ENCODE results near the gene ZNF536.

ZNF536 gene

DNA sequence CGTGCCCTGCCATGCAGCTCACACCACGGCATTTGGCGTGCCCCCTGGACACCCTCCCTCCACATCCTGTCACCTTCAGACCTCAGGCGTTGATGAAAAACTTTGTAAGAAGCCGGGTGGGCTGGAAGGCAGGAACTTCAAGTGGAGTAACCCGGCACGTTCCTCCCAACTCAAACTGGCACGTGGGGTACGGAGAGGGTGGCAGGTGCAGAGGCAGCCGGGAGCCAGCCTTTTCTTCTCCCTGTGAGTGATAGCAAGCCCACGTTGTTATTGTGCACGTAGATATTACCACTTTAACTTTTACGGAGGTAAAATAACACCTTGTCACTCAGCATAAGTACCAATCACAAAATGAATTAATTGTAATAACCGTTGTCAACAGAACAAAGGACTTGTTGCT, 198.0 kb downstream of the ZNF536 start:
- no peak for DNase-seq

DNA sequence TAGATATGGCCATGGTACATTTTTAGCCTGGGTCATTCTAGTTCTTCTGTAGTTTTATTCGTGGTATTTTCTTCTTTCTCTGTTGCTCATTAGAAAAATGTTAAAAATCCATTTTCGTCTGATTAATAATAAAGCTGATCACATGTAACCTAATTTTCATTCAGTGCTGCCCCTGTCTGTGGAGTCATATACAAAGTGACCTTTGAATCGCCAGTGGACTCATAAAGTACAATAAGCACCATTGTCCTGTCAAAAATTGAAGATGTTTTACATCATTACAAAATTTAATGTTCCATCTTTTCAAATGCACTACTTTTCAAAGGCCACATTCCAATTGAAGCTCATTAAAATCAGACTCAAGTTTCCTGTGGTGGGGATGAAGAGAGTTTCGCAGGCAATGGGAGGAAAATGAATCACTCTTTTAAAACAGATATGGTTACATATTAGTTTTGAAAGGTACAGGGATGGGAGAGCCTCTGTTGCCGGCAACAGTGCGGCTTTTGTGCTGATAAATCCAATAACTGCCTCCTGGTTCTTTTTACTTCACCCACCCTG, 205.4 kb downstream of the ZNF536 start:
- no peak for DNase-seq

DNA sequence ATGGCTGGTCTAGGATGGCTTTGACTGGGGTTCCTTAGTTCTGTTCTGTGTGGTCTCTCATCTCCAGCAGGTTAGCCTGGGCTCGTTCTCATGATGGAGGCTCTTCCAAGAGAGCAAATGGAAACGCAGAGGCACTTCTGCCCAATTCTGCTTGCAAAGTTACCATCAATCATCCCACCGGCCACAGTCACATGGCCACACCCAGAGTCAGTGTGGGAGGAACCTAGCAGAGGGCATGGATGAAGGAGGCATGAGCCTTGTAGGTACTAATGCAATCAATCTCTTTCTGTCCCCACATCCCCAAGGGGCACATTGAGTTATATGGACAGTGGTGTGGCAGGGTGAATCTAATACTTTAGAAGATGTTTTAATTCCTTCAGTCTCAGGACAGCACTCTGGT, 207.2 kb downstream of the ZNF536 start:
- no peak for DNase-seq

DNA sequence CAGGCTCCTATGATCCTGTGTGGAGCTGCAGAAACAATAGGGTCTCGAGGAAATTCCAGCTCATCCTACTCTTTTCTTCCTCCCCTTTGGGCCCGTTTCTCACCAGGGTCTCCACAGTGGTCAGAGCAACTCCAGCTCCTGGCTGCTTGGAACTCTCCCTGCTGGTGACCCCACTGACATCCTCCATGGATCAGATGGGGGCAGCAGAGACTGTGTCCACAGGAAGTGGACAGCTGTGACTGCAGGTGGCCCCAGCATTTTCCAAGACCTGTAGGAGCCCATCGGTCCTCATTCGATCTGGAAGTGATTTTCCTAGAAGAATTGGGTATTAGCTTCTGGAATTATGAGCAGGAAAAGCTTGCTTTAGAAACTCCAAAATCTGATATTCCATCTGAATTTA, 208.5 kb downstream of the ZNF536 start:
- DNase-seq, result no peak

DNA sequence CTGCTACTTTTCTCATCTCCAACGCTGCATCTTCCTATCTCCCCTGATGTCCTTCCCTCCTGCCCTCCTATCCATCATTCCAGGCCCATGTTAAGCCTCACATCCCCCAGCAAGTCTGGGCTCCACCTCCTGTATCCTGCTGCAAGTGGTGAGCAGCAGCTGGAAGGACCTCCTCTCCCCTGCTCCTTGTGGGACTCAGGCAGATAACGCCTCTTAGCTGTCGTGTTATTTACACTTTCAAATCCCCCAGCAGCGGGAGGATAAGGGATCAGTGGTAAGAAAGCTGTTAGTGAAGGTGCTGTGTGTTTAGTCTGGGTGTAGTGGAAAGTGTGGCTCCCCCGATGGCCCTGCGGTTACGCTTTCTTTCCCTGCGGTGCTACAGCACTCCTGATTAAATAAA, 211.9 kb downstream of the ZNF536 start:
- DNase-seq, result no peak

DNA sequence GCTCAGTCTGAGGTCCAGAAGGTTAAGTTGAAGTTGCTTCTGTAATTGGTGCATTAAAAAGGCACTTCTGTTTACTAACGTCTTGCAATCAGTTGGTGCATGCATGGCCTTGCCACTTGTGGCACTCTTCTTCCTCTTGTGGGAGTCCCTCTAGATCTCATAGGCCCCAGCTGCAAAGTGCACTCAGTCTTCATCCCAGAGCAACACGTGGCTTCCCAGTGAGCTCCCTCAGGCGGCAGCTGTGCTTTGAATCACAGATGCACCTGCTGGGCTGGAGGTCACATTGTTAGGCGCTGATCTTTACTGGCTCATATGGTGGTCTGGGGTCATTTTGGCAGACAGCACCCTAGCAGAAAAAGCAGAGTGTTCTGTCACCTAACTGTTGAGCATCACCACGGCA, 215.7 kb downstream of the ZNF536 start:
- no peak for DNase-seq

DNA sequence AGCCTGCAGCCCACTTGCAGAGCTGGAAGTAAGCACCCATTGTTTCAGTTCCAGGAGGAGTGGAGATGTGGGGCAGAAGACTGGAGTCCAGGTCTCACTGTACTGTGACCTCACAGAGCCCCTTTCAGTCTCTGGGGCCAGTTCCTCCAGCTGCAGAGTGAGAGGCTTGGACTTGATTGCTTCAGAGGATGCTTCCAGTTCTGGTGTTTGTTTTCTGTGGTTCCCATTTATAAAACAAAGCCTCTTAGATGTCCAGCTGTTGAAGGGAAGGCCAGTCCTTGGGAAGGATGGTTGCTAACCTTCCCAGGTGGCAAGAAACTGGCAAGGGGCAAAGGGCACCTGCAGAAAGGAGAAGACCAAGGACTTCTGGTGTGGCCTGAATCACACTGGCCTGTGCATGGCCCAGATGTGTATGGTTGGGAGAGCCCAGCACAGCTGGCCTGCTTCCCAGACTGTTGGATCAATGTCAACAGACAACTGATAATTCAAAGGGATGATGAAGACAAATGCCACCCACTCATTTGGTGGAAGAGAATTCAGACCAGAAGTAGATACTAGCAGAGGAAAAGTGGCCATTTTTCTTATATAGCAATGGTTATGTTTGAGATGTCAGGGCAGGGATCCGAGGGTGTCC, 218.5 kb downstream of the ZNF536 start:
- no peak for DNase-seq

DNA sequence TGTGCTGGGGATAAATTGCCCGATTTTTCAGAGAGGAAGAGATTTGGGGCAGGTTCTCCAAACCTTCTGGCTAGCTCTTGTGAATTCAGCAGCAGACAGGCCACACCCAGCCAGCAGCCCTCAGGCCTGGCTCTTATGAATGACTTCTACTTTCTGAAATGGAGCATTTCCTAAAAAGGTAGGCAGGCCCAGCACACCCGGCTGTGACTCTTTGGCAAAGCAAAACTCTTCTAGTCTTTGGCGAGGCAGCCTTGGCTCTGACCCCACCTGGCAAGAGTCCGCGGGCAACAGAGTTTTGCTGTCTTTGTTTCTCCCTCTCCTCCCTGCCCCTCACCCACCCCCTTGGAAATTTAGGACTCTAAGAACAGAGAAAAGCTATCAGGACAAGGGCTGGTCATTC, 221.2 kb downstream of the ZNF536 start:
- no peak for DNase-seq

DNA sequence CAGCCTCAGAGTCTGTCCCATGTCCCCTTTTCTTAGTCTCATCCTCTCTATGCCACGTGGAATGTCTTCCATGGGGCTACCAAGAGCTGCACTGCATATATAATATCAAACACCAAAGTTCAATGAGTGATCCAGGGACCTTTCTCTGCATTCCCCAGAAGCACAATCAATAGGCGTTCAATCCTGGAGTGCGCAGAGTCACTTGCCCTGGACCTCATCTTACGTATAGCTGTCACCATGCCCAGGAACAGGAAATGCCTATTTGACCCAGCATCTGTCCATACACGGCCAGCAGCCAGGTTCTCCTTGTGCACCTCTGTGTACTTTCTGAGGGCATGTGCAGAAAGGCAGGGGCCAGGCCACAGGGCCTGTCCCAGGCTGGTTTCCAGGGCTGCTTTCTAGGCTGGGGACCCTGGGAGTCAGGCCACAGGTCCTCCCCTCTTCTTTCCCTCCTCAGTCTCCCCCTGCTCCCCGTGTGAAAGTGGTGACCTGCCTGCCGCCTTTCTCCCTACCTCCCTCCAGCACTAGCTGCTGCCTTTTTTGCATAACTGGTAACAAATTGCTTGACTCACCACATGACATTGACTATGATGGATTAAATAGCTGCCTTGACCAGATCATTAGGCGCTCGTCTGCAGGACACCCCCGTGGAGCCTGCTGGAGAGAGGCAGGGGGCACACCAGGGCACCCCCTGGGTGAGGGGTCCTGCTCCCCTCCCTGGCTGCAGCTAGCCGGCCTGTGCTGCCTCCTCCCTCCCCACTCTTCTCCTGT, 222.0 kb downstream of the ZNF536 start:
- DNase-seq, result no peak

DNA sequence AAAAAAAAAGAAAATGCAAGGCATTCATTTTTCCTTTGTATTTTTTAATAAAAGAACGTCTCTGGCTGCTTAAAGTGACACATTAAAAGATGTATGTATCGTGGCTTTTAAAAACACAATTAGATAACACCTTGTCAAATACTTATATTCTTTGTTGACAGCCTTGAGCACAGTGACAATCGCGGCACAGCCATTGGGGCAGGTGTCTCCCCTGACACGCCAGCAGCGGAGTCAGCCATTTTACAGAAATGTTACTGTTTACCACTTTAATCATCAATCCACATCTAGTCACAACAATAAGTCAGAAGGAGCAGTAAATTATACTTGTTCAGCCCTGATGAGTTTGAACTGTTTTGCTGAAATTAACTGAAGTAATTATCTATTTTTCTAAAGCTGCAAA, 224.1 kb downstream of the ZNF536 start:
- DNase-seq, result no peak

DNA sequence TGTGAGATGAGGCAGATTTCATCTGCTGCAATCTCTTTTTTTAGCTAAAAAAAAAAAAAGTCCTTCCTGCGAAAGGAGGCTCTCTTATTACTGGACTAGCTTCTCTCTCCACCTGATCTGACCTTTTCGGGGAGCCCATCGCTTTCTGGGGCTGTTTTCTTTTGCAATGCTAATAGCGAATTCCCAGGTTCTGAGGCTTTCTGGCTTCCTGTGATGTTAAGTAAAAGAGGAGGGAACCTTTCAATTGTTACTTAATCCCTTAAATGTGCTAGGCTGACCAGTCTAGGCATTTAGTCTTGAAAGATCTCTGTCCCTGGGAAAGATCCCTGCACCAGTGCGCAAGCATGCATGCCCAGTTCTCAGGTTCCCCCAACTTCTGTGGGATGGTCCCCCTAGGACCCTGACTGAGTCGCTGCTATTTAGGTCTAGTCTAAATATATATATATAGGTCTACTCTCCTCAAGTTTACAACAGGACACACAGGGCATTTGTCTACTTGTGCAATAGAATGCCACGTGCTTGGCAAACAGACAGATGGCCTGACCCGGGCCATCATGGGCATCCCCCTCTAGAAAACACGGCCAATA, 224.7 kb downstream of the ZNF536 start:
- DNase-seq, result no peak

DNA sequence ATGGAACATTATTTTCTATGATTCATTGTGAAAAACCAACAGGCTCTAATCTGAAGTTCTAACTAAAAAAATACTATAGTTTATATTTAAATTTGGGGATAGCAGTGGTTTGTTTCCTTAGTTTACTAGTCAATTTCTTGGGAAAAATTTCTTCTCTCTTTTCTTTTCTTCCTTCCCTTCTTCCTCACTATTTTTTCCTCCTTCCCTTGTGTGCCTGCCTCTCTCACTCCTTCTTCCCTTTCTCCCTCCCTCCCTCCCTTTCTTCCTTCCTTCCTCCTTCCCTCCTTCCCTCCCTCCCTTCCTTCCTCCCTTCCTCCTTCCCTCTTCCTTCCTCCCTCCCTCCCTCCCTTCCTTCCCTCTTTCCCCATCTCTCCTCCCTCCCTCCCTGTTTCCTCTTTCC, 226.5 kb downstream of the ZNF536 start:
- no peak for DNase-seq

DNA sequence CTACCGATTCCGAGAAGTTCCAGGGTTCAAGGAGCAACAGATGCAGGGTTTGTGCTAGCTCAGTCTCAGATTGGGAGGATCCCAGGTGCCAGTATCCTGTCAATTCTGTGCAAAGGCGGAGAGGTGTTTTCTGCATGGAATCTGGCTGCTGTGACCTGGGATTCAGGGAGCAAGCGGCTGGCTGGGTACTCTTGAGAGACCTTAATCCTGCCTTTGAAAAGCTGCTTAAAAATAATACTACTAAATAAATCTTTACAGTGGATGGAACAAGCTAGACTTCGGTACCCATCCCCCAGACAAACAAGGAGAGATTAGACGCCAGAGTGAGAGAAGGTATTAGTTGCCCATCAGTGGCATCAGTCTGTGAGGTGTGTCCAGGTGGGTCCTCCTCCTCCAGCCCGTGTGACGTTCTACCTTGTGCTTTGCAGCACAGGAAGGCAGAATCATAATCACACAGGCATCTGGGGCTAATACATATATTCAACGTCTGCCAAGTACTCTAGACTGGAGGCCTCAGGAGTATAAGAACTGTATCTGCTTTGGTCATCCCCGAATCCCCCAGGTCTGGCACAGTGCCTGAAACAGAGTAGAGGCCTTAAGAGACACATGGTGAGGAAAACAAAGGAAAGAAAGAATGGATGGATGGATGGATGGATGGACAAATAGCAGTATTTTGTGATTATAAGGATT, 230.6 kb downstream of the ZNF536 start:
- no peak for DNase-seq

DNA sequence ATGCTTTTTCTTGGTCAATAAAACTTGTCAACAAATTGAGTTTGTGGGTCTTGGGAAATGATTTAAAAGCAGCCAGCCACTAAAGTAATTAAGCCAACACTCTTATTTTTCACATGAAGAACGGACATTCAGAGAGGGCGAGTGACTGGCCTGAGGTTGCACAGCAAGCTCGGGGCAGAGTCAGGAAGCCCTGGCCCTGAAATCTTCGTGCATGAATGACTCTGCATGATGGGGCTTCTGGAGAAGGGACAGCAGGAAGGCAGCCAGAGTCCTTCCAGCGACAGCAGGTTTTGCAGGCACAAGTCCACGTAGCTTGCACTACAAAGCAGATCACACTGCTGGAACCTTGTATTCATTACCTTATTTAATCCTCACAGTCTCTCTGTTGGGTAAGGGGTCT, 232.5 kb downstream of the ZNF536 start:
- DNase-seq, result no peak

DNA sequence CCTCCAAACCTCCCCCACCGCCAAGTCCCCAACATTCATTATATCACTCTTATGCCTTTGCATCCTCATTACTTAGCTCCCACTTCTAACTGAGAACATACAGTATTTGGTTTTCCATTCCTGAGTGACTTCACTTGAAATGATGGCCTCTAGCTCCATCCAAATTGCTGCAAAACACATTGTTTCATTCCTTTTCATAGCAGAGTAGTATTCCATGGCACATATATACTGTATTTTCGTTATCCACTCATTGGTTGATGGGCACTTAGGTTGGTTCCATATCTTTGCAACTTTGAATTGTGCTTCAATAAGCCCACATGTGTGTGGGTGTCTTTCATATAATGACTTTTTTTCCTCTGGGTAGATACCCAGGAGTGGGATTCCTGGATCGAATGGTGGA, 233.1 kb downstream of the ZNF536 start:
- no peak for DNase-seq

DNA sequence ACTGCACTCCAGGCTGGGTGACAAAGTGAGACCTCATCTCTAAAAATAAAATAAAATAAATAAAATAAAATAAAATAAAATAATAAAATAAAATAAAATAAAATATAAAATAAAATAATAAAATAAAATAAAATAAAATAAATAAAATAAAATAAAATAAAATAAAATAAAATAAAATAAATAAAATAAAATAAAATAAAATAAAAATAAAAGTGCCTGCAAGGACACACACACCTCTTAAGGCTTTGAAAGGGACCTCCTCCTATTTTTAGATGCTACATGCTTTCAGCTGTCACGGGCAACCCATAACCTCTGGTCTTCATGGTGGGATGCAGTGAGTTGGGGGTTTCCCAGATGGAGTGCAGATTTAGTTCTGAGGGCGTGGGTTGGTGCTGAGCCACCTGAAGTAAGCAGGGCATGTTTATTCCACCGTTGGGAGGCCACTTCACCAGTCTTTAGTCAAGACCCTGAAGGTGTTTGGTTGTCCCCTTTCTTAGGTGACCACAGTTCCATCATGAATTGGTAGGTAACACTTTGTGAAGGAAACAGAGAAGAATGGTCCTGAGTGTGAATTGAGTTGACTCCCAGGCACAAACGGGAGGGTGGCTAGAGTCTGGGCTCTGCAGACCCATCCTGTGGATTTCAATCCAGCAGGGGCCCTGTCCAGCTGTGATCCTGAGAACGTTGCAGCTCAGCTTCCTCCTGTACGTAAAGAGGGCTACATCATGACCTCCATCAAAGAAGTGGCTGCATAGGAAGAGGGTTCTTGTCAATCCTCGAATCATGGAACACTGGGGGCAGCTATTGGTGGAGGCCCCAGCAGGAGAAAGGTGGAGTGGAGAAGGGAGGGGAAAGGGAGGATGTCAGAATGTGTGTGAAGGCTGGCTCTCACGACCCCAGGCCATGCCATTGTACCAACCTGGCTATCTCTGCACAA, 234.2 kb downstream of the ZNF536 start:
- no peak for DNase-seq

Measured in activated CD8-positive, alpha-beta memory T cell treated with anti-CD3 and anti-CD28 coated beads, Interleukin-2, amount 50 U/mL, for 48 hours (primary cell).